Measurements from ENCODE around the gene MYL6.
A peak's percentile ranks its signal among the peaks of the same experiment; 100 is the strongest.

DNA sequence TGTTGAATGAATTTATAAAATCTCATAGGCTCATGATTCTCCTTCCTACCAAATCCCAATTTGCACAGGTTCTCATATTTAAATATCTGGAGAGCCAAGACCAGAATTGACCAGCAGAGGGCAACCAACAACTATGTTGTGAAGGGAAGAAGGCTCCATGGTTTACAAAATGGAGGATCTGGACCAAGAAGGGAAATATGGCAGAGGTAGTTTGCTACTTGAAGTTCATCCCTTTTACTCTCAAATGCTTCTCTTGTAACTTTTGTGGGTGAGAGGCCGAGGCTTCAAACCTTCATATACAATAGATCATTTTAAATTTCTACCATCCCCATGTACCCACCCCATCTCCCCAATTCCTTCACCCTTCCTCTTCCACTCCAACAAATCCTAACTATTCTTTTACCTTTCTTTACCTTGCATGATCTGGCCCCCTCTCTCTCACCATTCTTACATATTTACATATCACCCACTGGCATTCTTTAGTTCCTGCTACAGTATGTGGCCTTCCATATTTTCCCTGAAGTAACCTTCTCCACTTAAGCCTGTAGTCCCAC lies 34.9 kb downstream of the MYL6 start:
- TF ChIP-seq, protein P1, sequence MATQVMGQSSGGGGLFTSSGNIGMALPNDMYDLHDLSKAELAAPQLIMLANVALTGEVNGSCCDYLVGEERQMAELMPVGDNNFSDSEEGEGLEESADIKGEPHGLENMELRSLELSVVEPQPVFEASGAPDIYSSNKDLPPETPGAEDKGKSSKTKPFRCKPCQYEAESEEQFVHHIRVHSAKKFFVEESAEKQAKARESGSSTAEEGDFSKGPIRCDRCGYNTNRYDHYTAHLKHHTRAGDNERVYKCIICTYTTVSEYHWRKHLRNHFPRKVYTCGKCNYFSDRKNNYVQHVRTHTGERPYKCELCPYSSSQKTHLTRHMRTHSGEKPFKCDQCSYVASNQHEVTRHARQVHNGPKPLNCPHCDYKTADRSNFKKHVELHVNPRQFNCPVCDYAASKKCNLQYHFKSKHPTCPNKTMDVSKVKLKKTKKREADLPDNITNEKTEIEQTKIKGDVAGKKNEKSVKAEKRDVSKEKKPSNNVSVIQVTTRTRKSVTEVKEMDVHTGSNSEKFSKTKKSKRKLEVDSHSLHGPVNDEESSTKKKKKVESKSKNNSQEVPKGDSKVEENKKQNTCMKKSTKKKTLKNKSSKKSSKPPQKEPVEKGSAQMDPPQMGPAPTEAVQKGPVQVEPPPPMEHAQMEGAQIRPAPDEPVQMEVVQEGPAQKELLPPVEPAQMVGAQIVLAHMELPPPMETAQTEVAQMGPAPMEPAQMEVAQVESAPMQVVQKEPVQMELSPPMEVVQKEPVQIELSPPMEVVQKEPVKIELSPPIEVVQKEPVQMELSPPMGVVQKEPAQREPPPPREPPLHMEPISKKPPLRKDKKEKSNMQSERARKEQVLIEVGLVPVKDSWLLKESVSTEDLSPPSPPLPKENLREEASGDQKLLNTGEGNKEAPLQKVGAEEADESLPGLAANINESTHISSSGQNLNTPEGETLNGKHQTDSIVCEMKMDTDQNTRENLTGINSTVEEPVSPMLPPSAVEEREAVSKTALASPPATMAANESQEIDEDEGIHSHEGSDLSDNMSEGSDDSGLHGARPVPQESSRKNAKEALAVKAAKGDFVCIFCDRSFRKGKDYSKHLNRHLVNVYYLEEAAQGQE (IDR thresholded peaks at IDR 0.05; ENCODE audit: low read depth), result no peak
- TF ChIP-seq, protein P2, sequence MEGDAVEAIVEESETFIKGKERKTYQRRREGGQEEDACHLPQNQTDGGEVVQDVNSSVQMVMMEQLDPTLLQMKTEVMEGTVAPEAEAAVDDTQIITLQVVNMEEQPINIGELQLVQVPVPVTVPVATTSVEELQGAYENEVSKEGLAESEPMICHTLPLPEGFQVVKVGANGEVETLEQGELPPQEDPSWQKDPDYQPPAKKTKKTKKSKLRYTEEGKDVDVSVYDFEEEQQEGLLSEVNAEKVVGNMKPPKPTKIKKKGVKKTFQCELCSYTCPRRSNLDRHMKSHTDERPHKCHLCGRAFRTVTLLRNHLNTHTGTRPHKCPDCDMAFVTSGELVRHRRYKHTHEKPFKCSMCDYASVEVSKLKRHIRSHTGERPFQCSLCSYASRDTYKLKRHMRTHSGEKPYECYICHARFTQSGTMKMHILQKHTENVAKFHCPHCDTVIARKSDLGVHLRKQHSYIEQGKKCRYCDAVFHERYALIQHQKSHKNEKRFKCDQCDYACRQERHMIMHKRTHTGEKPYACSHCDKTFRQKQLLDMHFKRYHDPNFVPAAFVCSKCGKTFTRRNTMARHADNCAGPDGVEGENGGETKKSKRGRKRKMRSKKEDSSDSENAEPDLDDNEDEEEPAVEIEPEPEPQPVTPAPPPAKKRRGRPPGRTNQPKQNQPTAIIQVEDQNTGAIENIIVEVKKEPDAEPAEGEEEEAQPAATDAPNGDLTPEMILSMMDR (IDR thresholded peaks at IDR 0.05 in 2 of 3, conservative IDR thresholded peaks at IDR 0.05 in 1 of 3; ENCODE audit: borderline replicate concordance in 1 of 3, insufficient read depth in 1 of 3, low read depth in 2 of 3, low read length in 2 of 3), result peak; percentile 69 to 94 (median 88)
- TF ChIP-seq POLR2AphosphoS5 (IDR thresholded peaks at IDR 0.05; ENCODE audit: low read depth, low read length) (no peak), CEBPB (IDR thresholded peaks at IDR 0.05; ENCODE audit: low read depth) (no peak), POLR2A (IDR thresholded peaks at IDR 0.05; ENCODE audit: borderline replicate concordance, extremely low read depth, insufficient read depth, insufficient read length) (no peak)

All from HCT116 (cell line).